ENCODE measurements around the gene SLC1A2. TPM values are rescaled to one million over a fixed set of nuclear protein-coding genes. Genes with fewer than 3 reads are reported as not detected.

SLC1A2 gene
- total RNA-seq, 4 donors from 2014 or later: 0.22 to 0.60 (median 0.41) TPM

DNA sequence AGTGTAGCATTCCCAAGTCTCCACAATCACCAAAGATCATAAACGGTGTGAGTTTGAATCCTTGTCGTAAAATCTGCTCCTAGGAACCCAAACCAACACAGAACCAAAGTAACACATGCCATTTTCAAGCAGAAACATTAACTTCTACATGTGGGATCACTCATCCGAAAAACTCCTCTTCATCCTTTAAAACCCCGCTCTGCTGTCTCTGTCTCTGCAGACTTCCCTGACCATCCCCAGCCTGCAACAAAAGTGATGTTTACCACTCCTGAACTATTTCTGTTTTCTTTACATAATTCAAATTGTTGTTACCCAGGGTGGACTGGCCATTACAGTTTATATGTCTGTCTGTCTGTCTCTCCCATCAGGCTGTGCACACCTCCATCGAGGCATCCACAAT is 54.0 kb downstream of the SLC1A2 start:
- H3K36me3 ChIP-seq: no peaks in the 10 kb centered on the region
- no peaks in the 10 kb centered on the region for H3K27me3 ChIP-seq
- no peaks in the 10 kb centered on the region for H3K9me3 ChIP-seq
- 92 to 93% methylated on average over 5 of the region's 5 CpGs for WGBS, 2 donors
- TF ChIP-seq, protein P1, sequence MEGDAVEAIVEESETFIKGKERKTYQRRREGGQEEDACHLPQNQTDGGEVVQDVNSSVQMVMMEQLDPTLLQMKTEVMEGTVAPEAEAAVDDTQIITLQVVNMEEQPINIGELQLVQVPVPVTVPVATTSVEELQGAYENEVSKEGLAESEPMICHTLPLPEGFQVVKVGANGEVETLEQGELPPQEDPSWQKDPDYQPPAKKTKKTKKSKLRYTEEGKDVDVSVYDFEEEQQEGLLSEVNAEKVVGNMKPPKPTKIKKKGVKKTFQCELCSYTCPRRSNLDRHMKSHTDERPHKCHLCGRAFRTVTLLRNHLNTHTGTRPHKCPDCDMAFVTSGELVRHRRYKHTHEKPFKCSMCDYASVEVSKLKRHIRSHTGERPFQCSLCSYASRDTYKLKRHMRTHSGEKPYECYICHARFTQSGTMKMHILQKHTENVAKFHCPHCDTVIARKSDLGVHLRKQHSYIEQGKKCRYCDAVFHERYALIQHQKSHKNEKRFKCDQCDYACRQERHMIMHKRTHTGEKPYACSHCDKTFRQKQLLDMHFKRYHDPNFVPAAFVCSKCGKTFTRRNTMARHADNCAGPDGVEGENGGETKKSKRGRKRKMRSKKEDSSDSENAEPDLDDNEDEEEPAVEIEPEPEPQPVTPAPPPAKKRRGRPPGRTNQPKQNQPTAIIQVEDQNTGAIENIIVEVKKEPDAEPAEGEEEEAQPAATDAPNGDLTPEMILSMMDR (IDR thresholded peaks at IDR 0.05): no peak
- TF ChIP-seq POLR2A (IDR thresholded peaks at IDR 0.05) (no peak), EP300 (IDR thresholded peaks at IDR 0.05) (no peak)
- no peak overlapping the region for H3K4me3 ChIP-seq
- H3K4me1 ChIP-seq: peaks cover 0 to 26% (median 7%) of the 10 kb centered on the region in 4 donors
- no peak overlapping the region for H3K27ac ChIP-seq
- no peak for DNase-seq (ENCODE audit: low spot score in 2 of 2)

DNA sequence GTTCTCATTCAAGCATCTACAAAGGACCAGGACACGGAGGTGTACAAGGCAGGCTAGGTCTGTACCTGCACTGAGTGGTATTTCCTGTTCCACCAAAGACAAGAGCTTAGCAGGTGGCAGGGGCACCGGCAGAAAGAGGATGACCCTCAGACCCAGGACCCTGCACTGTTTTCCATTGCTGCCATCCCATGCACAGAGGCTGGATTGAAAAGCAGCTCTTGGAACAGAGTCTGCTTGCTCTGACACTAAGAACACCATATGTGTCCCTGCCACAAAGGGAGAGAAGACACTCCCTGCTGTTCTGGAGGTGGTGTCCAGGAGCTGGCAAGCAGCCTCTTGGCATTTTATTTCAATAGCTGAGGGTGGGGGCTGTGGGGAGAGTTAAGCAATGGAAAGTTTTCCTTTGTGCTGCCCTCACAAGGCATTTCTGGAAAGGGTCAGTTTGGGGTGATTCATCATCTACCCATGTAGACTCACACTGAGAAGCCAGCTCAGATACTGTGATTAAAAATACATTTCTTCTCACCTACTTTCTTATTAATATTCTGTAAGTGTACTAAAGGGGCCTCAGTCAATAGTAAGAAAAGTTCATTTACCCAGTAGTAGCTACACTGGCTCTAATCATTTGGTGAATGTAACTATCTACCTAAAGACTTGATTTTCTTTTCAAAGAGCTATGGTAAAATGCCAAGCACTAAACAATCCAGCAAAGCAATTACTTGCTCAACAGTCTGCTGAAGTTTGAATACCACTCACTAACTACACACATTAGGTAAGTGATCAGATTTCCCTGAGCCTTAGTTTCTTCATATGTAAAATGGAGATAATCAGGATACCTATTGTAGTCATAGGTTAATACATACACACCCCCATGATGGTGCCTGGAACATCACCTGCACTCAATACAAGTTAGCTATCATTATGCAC is 55.2 kb downstream of the SLC1A2 start:
- no peaks in the 10 kb centered on the region for H3K27me3 ChIP-seq
- no peaks in the 10 kb centered on the region for H3K36me3 ChIP-seq
- TF ChIP-seq, protein P1 (IDR thresholded peaks at IDR 0.05): no peak
- TF ChIP-seq POLR2A (IDR thresholded peaks at IDR 0.05): no peak
- peak in 1 of 2 donors; percentile 75 for TF ChIP-seq EP300 (IDR thresholded peaks at IDR 0.05)
- H3K4me3 ChIP-seq: no peak overlapping the region
- WGBS, 2 donors: 75% methylated on average over 2 of the region's 2 CpGs
- H3K4me1 ChIP-seq: peaks cover 0 to 39% (median 9%) of the 10 kb centered on the region in 4 donors
- DNase-seq (ENCODE audit: low spot score in 2 of 2): peak; percentile 55 to 71
- no peaks in the 10 kb centered on the region for H3K9me3 ChIP-seq
- peak overlapping the region in 2 of 4 donors; percentile 58 to 60 for H3K27ac ChIP-seq

DNA sequence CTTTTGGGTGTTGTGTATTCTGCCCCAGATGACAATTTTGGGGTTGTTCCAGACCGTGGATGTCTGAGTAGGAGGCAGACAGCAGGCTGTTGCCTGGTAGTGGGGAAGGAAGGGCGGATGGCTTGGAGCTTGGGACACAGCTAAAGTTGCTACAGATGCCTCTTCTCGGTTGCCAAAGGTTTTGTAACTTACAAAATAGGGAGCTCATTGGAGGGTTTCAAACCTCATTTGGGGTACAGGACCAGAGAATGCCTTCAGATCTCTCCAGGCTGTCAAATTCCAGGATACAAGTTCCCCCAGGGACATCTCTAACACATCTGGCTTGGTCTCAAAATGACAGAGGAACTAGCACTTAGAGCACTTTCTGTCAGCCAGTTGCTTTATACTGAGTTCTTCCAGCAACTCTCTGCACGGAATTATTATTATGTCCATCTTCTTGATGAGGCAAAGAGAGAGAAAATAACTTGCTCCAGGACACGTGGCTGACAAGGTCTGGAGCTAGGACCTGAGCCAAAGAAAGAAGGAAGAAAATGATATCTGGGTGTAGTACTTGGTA is 56.0 kb downstream of the SLC1A2 start:
- DNase-seq (ENCODE audit: low spot score in 2 of 2): peak; percentile 23 to 59
- peaks cover 0 to 47% (median 11%) of the 10 kb centered on the region in 4 donors for H3K4me1 ChIP-seq
- WGBS, 2 donors: 55 to 65% methylated on average over 5 of the region's 5 CpGs
- H3K4me3 ChIP-seq: no peak overlapping the region
- H3K27me3 ChIP-seq: no peaks in the 10 kb centered on the region
- no peaks in the 10 kb centered on the region for H3K36me3 ChIP-seq
- TF ChIP-seq, protein P1 (IDR thresholded peaks at IDR 0.05): no peak
- no peak for TF ChIP-seq POLR2A (IDR thresholded peaks at IDR 0.05)
- no peak for TF ChIP-seq EP300 (IDR thresholded peaks at IDR 0.05)
- no peaks in the 10 kb centered on the region for H3K9me3 ChIP-seq
- peak overlapping the region in 2 of 4 donors; percentile 58 to 60 for H3K27ac ChIP-seq

DNA sequence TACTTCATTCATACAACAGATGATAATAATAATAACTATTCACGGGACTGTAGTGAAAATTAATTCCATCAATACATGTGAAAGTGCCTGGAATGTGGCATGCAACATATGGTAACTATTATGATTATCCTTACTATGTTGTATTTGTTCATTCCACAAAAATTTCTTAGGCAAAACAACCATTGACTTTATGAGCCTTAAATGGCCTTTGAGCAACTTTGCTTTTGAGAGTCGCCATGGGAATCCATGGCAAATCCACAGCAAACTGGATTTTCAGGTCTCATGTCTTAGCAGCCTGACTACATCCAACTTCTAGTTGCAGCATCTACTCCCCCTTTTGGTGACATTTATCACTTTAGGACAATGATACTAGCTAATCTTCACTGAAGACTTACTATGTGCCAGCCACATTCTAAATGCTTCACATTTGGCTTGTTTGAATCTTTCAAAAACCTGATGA is 56.8 kb downstream of the SLC1A2 start:
- Histone ChIP-seq H3K27ac (peak overlapping the region in 1 of 4 donors; percentile 60), H3K4me1 (peaks cover 0 to 48% (median 11%) of the 10 kb centered on the region in 4 donors), H3K9me3 (no peaks in the 10 kb centered on the region), H3K4me3 (no peak overlapping the region), H3K27me3 (no peaks in the 10 kb centered on the region), H3K36me3 (no peaks in the 10 kb centered on the region)
- TF ChIP-seq, protein P1 (IDR thresholded peaks at IDR 0.05): no peak
- no peak for TF ChIP-seq EP300 (IDR thresholded peaks at IDR 0.05)
- TF ChIP-seq POLR2A (IDR thresholded peaks at IDR 0.05): no peak
- 65 to 66% methylated on average over 2 of the region's 2 CpGs for WGBS, 2 donors
- DNase-seq (ENCODE audit: low spot score in 2 of 2): no peak
